SU-DHL-6 (cell line): Measurements from ENCODE around the gene EBF3.

ENCODE experiments used
- H2AFZ ChIP-seq: fragments of 200-600 bp; sonication (generic); 2 replicates; pipeline ENCODE4 v1.6.1; 2014; ENCODE audit warnings: low read depth, mild to moderate bottlenecking, moderate library complexity, mixed read lengths, antibody characterized with exemption, low read length; ENCODE audit not compliant: severe bottlenecking
- H3F3A ChIP-seq: fragments of 200-600 bp; shearing (Covaris generic); 2 replicates; pipeline ENCODE4 v1.6.0; 2016; ENCODE audit warnings: antibody characterized with exemption, mild to moderate bottlenecking; ENCODE audit not compliant: insufficient read depth
- H3K27ac ChIP-seq: fragments of 200-600 bp; sonication (generic); 2 replicates; pipeline ENCODE4 v1.5.1; 2016; ENCODE audit warnings: low read depth, mild to moderate bottlenecking, low read length, moderate library complexity, mixed read lengths
- H3K27me3 ChIP-seq: fragments of 200-600 bp; sonication (generic), shearing (Covaris generic); 2 replicates; pipeline ENCODE4 v1.6.0; 2014; ENCODE audit warnings: mild to moderate bottlenecking, low read length
- H3K36me3 ChIP-seq: fragments of 200-600 bp; sonication (generic); 2 replicates; pipeline ENCODE4 v1.6.1; 2014; ENCODE audit warnings: mild to moderate bottlenecking, low read length, mixed read lengths
- H3K4me2 ChIP-seq: fragments of 300-600, 200-600 bp; shearing (Covaris generic), sonication (generic); 2 replicates; pipeline ENCODE4 v1.6.0; 2014; ENCODE audit warnings: low read length, low read depth, mild to moderate bottlenecking; ENCODE audit not compliant: poor library complexity, severe bottlenecking
- H3K4me3 ChIP-seq: fragments of 200-600 bp; sonication (generic); 2 replicates; pipeline ENCODE4 v1.5.1; 2014; ENCODE audit warnings: antibody characterized with exemption, low read length, mild to moderate bottlenecking, mixed read lengths; ENCODE audit not compliant: insufficient read depth, poor library complexity, severe bottlenecking
- H3K79me2 ChIP-seq: fragments of 200-600 bp; sonication (generic); 2 replicates; pipeline ENCODE4 v1.6.1; 2014; ENCODE audit warnings: mild to moderate bottlenecking, low read length, moderate library complexity; ENCODE audit not compliant: insufficient read depth
- H3K9ac ChIP-seq: fragments of 200-600 bp; sonication (generic); 2 replicates; pipeline ENCODE4 v1.7.0; 2014; ENCODE audit warnings: mild to moderate bottlenecking, low read length
- H3K9me2 ChIP-seq: fragments of 200-600 bp; sonication (generic); replicated peaks from 2 replicates; pipeline ENCODE4 v1.6.1; 2014; ENCODE audit warnings: low read length; ENCODE audit not compliant: insufficient read depth
- H3K9me3 ChIP-seq: fragments of 200-600 bp; sonication (generic); 2 replicates; pipeline ENCODE4 v1.6.1; 2014; ENCODE audit warnings: low read length, mixed read lengths; ENCODE audit not compliant: insufficient read depth
- H4K20me1 ChIP-seq: fragments of 200-600 bp; sonication (generic); 2 replicates; pipeline ENCODE4 v1.6.1; 2014; ENCODE audit warnings: low read depth, mild to moderate bottlenecking, antibody characterized with exemption, low read length, moderate library complexity, mixed read lengths
- EZH2phosphoT487 ChIP-seq: fragments of 200-600 bp; sonication (generic), shearing (Covaris generic); conservative IDR thresholded peaks from 2 replicates; pipeline ENCODE4 v1.6.1; 2018; ENCODE audit warnings: mild to moderate bottlenecking, antibody characterized with exemption, low read length, moderate library complexity, mixed read lengths
- TF ChIP-seq, protein P1 (sequence below): fragments of 200-600 bp; sonication (generic); IDR thresholded peaks from one replicate; pipeline ENCODE4 v1.5.1; 2017; ENCODE audit warnings: antibody characterized with exemption, mild to moderate bottlenecking, low read length, moderate library complexity; ENCODE audit not compliant: insufficient read depth, poor library complexity, severe bottlenecking

EBF3 gene

GRCh38 chr10:129800796-129801340 is 163.2 kb downstream of the EBF3 start:
- H3K9ac ChIP-seq: no peak overlapping the region
- TF ChIP-seq, protein P1, sequence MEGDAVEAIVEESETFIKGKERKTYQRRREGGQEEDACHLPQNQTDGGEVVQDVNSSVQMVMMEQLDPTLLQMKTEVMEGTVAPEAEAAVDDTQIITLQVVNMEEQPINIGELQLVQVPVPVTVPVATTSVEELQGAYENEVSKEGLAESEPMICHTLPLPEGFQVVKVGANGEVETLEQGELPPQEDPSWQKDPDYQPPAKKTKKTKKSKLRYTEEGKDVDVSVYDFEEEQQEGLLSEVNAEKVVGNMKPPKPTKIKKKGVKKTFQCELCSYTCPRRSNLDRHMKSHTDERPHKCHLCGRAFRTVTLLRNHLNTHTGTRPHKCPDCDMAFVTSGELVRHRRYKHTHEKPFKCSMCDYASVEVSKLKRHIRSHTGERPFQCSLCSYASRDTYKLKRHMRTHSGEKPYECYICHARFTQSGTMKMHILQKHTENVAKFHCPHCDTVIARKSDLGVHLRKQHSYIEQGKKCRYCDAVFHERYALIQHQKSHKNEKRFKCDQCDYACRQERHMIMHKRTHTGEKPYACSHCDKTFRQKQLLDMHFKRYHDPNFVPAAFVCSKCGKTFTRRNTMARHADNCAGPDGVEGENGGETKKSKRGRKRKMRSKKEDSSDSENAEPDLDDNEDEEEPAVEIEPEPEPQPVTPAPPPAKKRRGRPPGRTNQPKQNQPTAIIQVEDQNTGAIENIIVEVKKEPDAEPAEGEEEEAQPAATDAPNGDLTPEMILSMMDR: no peak
- no peak for TF ChIP-seq EZH2phosphoT487
- no peak overlapping the region for H3K4me3 ChIP-seq
- H3K79me2 ChIP-seq: no peaks in the 10 kb centered on the region
- H3K4me2 ChIP-seq: no peak overlapping the region
- H3K36me3 ChIP-seq: no peaks in the 10 kb centered on the region
- H2AFZ ChIP-seq: no peak overlapping the region
- H3K9me2 ChIP-seq: no peaks in the 10 kb centered on the region
- H3K9me3 ChIP-seq: no peaks in the 10 kb centered on the region
- H4K20me1 ChIP-seq: no peaks in the 10 kb centered on the region
- no peaks in the 10 kb centered on the region for H3K27me3 ChIP-seq
- no peak overlapping the region for H3K27ac ChIP-seq
- H3F3A ChIP-seq: no peaks in the 10 kb centered on the region

DNA sequence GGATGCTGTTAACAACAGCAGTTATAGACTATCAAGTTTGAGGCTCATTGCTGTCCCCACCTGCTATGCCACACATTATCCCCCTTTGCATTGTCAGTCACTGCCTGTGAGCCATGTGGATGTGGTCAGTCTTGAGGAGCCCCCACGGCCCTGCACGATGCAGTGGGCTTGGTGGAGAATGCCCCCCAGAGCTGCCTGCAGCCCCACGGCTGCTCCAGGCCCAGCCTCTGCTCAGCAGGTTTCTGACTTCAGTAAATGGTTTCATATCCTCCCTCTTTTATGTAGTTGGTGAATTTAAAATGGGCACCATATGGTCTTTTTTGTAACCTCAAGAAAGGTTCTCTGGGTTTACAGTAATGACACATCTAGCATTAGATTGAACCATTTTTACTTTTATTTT is 164.1 kb downstream of the EBF3 start:
- TF ChIP-seq, protein P1: no peak
- TF ChIP-seq EZH2phosphoT487: no peak
- Histone ChIP-seq H3K9ac (no peak overlapping the region), H3K79me2 (no peaks in the 10 kb centered on the region), H3K4me2 (no peak overlapping the region), H3K27me3 (no peaks in the 10 kb centered on the region), H3K4me3 (no peak overlapping the region), H3F3A (no peaks in the 10 kb centered on the region), H3K27ac (no peak overlapping the region), H4K20me1 (no peaks in the 10 kb centered on the region), H3K9me3 (no peaks in the 10 kb centered on the region), H2AFZ (no peak overlapping the region), H3K9me2 (no peaks in the 10 kb centered on the region), H3K36me3 (no peaks in the 10 kb centered on the region)

DNA sequence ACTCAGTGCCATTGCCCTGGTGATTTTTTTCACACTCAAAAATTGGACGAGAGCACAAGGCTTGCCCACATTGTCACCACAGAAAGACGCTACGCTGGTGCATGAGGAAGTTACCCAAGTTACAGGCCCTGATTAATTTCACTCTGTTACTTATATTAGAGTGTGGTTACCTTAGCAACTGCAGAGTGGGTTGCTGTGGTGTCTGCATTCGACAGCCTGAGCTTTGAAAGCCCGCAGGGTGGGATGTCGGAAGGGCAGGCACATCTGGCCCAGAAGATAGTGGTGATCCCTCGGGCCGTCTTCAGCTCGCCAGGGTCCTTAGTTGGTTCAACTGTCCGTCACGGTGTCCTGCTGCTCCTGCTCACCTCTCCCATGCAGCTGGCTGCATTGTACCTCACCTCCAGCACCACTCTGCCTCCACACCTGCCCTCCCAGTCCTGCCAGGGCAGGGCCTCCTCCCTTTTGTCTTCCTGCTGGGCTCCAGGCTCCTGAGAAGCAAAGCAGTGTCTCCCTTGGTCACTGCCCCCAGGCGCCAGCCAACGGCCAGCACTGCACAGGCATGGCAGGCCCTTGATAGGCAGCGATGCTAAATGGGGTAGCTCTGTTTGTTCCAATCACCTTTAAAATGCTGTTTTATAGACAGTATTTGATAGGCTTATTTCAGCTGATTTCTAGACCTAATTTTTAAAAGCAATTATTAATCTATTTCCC is 167.2 kb downstream of the EBF3 start:
- Histone ChIP-seq H3K27ac (no peak overlapping the region), H3K36me3 (no peaks in the 10 kb centered on the region), H3K4me3 (no peak overlapping the region), H3K9me3 (no peaks in the 10 kb centered on the region), H3K9ac (no peak overlapping the region), H3K27me3 (no peaks in the 10 kb centered on the region), H3K4me2 (no peak overlapping the region), H3K79me2 (no peaks in the 10 kb centered on the region), H4K20me1 (no peaks in the 10 kb centered on the region), H3K9me2 (no peaks in the 10 kb centered on the region), H2AFZ (no peak overlapping the region), H3F3A (no peaks in the 10 kb centered on the region)
- TF ChIP-seq EZH2phosphoT487: no peak
- TF ChIP-seq, protein P1: no peak
